ENCODE results near the gene ENTPD2. TPM values are rescaled to one million over a fixed set of nuclear protein-coding genes. Genes with fewer than 3 reads are reported as not detected.
"Not testable (repeated sequence)": the region's sequence is repeated elsewhere in the genome, so short reads cannot be mapped to it uniquely, and the experiment has no call there.

ENTPD2 gene
- total and polyA plus RNA-seq, 5 donors: 0.92 to 2.9 (median 1.6) TPM

DNA sequence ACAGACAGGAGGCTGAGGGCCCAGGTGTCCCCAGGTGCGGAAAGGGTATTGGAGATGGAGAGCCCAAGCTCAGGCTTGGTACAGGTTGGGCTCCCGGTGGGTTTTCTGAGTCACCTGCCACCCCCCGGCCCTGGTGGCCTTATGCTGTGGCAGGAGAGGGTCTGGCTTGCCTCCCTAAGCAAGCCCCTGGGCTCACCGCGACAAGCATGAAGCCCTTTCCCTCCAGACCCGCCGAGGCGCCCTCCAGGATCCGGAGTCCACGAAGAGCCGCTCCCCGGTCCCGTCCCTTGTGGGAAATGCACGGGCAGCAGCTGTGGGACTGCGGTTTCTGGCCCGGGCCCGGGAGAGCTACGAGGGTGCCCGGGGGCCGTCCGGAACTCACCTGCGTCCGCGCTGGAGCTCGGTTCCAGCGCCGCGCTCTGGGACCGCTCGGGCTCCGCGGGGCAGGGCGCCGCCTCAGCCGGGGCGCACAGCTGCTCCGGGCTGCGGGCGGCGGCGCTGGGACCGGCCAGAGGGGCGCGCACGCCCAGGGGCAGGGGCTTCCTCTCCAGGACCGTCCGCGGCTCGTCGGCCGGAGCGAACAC lies 15.7 kb upstream of the ENTPD2 start:
- no peak overlapping the region for H3K27ac ChIP-seq (ENCODE audit: low read length)
- intact Hi-C loops (cut with DNase I): loop anchor here in 1 of 4 donors (10.0 kb wide), 1 partner anchor 285 kb away; no protein-coding TSS in a partner anchor
- no peak overlapping the region for H3K4me3 ChIP-seq (ENCODE audit: low read length)
- no peaks in the 10 kb centered on the region for H3K27me3 ChIP-seq (ENCODE audit: control insufficient read depth, insufficient read depth)
- 7% methylated on average over 52 of the region's 52 CpGs for WGBS
- DNase-seq (peak in 2 of 3 donors; percentile 50 to 61), ATAC-seq (no peak)
- H3K9me3 ChIP-seq (ENCODE audit: control insufficient read depth, low read length): no peaks in the 10 kb centered on the region
- H3K4me1 ChIP-seq (ENCODE audit: control insufficient read depth, insufficient read depth, low read length): no peaks in the 10 kb centered on the region

DNA sequence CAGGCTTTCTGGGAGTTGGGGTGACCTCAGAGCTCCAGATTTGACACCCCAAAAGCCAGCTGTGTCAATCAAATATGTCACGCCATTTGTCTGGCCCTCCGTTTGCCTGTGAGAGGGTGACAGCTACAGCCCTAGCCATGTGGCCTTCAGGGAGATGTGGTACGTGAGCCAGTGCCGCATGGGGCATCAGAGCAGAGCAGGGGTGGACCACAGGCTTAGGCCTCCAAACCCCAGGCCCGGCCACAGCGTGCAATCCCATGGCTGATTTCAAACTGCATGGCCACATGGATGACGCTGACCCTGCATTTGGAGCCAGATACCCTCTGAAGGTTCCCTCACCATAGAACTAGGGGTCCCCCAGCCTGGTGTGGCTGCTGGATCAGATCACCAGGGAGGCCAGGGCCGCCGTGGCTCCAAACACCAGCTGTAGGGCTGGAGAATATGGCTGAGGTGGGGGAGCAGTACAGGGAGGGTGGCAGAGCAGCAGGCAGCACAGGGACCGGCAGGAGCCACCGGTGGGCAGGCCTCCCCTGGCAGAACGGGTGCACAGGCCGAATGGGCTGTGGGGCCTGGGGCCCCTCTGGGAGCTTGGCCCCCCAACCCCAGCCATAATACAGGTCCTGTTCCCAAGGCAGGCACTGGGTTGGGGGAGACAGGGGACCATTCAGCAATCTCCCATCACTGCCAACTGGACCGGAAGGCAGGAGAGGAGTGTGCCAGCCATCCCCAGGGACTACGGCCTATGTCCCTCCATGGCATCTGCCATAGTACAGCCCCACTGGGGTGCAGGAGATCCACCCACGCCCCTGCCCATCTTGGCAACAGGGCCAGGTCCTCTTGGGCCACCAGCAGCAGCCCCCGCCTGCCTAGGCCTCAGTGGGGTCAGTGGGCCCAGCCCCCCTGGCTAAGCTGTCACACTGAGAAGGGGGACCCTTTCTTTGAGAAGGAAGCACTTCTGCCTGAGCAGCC lies 15.0 kb upstream of the ENTPD2 start:
- H3K27me3 ChIP-seq (ENCODE audit: control insufficient read depth, insufficient read depth): no peaks in the 10 kb centered on the region
- intact Hi-C loops (cut with DNase I): loop anchor here in 1 of 4 donors (10.0 kb wide), 1 partner anchor 284 kb away; no protein-coding TSS in a partner anchor
- 90% methylated on average over 17 of the region's 17 CpGs for WGBS
- no peaks in the 10 kb centered on the region for H3K4me1 ChIP-seq (ENCODE audit: control insufficient read depth, insufficient read depth, low read length)
- DNase-seq (peak in 2 of 3 donors; percentile 29 to 55), ATAC-seq (no peak)
- no peak overlapping the region for H3K4me3 ChIP-seq (ENCODE audit: low read length)
- no peaks in the 10 kb centered on the region for H3K9me3 ChIP-seq (ENCODE audit: control insufficient read depth, low read length)
- H3K27ac ChIP-seq (ENCODE audit: low read length): no peak overlapping the region

DNA sequence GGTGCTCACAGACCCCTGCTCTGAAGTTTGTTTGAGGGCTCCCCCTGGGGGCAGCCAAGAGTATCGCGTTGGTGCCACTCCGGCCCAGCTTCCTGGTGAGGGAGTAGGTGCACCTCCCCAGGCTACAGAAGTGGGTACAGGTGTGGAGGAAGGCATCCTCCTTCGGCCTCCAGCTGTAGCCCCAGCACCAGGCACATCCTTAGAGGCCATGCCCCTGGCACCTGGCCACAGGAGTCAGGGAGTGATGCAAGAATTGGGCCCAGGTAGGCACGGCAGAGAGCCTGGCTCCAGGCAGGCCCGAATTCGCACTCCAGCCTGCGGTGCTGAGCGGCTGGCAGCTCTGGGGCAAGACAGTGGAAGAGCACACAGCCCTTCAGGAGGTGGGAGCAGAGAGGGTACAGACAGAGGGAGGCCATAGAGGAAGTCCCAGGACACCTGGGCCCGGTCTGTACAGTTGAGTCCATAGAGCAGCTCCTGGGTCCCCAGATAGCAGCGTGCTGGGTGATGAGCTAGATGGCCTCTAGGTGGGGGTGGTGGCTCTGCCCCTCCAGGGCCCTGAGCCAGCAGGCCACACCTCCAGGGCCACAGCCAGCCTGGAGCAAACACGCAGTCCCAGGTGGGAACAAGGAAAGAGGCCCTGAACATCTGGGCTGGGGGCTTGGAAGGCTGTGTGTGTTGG lies 14.1 kb upstream of the ENTPD2 start:
- H3K4me3 ChIP-seq (ENCODE audit: low read length): no peak overlapping the region
- H3K27ac ChIP-seq (ENCODE audit: low read length): no peak overlapping the region
- no peaks in the 10 kb centered on the region for H3K9me3 ChIP-seq (ENCODE audit: control insufficient read depth, low read length)
- intact Hi-C loops (cut with DNase I): loop anchor here in 1 of 4 donors (10.0 kb wide), 1 partner anchor 283 kb away; no protein-coding TSS in a partner anchor
- H3K4me1 ChIP-seq (ENCODE audit: control insufficient read depth, insufficient read depth, low read length): no peaks in the 10 kb centered on the region
- peak; percentile 75 to 90 (median 89) for DNase-seq
- 56% methylated on average over 12 of the region's 12 CpGs for WGBS
- no peaks in the 10 kb centered on the region for H3K27me3 ChIP-seq (ENCODE audit: control insufficient read depth, insufficient read depth)
- peak; percentile 15 to 42 for ATAC-seq

DNA sequence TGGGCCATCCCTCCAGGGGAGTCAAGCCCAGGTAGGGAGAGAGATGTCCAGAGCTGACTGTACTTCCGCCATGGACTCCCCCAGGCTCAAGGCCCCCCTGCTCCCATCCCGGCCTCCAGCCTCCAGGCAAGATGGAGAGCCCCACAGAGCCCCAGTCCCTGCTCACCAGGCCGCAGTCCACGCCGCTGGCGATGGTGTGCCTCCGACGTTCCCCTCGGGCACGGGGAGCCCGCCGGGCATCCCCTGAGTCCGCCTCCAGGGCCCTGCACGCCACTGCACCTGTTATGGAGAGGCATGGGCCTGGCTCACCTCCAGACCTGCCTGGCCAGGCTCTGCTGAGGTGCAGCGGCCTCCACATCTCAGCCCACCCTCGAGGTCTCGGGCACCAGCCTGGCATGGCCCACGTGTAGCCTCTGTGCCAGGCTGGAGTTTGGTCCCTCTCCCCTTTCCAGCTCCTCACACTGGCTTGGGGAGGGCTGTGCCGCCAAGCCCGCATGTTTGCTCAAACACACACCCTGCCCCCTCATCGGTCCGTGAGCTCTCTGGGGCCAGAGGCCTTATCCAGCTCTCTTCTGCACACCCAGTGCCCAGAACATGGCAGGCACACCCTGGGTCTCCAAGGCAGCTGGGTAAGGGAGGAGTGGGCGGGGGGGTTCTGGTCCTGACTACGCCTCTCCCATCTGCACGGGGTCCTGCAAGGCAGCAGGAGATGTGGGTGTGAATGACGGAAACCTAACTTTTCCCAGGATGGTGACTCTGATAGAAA lies 12.4 kb upstream of the ENTPD2 start:
- Histone ChIP-seq H3K27me3 (ENCODE audit: control insufficient read depth, insufficient read depth) (no peaks in the 10 kb centered on the region), H3K27ac (ENCODE audit: low read length) (no peak overlapping the region), H3K9me3 (ENCODE audit: control insufficient read depth, low read length) (no peaks in the 10 kb centered on the region), H3K4me3 (ENCODE audit: low read length) (no peak overlapping the region), H3K4me1 (ENCODE audit: control insufficient read depth, insufficient read depth, low read length) (no peaks in the 10 kb centered on the region)
- intact Hi-C loops (cut with DNase I): loop anchor here in 1 of 4 donors (10.0 kb wide), 1 partner anchor 281 kb away; no protein-coding TSS in a partner anchor
- no peak for ATAC-seq
- peak in 2 of 3 donors; percentile 53 to 65 for DNase-seq
- WGBS: 92% methylated on average over 26 of the region's 26 CpGs

DNA sequence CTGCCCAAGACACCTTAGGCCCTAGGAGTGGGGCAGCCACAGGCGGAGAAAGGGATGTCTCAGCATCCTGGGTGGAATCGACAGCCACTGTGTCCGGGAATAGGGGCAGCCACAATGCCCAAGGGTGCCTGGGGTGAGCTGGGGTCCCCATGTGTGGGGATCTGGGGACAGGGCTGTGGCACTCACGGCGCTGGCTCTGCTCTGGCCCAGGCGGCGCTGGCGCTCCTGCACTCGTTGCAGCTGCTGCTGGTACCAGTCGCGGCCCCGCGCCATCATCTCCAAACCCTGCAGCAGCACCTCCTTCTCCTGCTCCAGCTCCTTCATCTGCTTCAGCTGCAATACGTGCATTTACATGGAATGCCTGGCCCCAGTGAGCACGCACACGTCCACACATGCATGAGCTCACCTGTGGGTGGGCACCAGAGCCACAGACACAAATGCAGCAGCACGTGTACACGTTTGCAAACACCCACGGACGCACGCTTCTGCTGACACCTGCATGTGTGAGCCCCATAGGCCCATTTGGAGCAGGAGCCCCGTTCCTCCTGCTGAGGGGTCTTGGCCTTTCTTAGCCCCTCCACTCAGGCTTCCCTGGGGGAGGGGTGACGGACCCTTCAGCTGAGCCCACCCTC lies 11.6 kb upstream of the ENTPD2 start:
- peak in 2 of 3 donors; percentile 44 for DNase-seq
- no peaks in the 10 kb centered on the region for H3K27me3 ChIP-seq (ENCODE audit: control insufficient read depth, insufficient read depth)
- no peak overlapping the region for H3K27ac ChIP-seq (ENCODE audit: low read length)
- H3K4me1 ChIP-seq (ENCODE audit: control insufficient read depth, insufficient read depth, low read length): no peaks in the 10 kb centered on the region
- 94% methylated on average over 23 of the region's 23 CpGs for WGBS
- no peak for ATAC-seq
- H3K4me3 ChIP-seq (ENCODE audit: low read length): no peak overlapping the region
- intact Hi-C loops (cut with DNase I): loop anchor here in 2 of 4 donors (2.0 to 10.0 kb wide), 2 partner anchors 17 to 281 kb away; no protein-coding TSS in a partner anchor
- no peaks in the 10 kb centered on the region for H3K9me3 ChIP-seq (ENCODE audit: control insufficient read depth, low read length)

DNA sequence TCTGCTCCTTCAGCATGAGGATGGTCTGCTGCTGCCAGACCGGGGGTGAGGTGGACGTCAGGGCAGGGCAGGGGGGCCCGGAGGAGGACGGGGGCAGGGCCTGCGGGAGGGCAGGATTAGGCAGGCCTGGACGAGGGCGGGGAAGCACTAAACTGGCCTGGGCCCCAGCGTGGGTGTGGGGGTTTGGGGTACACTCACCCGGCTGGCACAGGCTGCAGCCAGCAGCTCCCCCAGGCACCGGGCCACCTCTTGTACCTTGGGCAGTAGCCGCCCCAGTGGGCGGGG lies 11.0 kb upstream of the ENTPD2 start:
- intact Hi-C loops (cut with DNase I): loop anchor here in 2 of 4 donors (2.0 to 10.0 kb wide), 2 partner anchors 16 to 280 kb away; no protein-coding TSS in a partner anchor

DNA sequence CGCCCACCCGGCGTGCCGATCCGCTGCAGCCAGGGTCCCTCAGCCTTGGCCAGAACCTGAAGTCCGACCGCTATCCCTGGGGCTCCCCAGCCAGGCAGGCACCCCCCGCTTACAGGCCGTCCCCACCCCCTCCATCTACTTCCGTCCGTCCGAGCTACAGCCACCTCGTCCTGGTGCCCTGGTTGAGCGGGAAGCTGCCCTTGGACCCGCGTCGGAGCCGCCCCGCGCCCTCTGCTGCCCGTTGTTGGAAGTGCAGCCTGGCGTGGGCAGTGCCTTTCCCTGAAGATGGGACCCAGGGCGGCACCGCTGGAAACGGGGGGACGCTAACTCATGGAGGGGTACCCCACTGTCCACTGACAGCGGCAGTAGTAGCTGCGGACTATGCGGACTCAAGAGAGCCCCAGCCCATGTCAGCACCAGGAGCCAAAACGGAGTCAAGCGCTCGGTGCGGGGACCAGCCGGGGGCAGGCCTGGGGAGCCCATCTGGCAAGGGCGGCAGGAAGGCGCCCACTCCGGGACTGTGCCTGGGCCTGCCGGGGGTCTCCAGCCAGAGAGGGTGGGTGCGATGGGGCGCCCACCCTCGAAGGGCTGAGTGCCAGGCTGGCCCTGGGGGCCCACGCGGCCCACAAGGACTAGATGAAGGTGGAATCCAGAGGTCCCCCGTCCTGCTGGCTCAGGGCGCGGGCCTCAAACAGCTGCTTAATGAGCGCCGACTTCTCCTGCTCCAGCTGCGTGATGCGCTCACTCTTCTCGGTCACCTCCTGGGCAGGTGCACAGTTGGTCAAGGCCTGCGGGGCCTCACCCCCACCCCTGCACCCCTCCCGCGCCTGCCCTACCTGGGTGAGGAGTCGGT lies 10.4 kb upstream of the ENTPD2 start:
- Histone ChIP-seq H3K4me3 (ENCODE audit: low read length) (no peak overlapping the region), H3K9me3 (ENCODE audit: control insufficient read depth, low read length) (no peaks in the 10 kb centered on the region), H3K27ac (ENCODE audit: low read length) (no peak overlapping the region), H3K4me1 (ENCODE audit: control insufficient read depth, insufficient read depth, low read length) (no peaks in the 10 kb centered on the region), H3K27me3 (ENCODE audit: control insufficient read depth, insufficient read depth) (no peaks in the 10 kb centered on the region)
- 50% methylated on average over 55 of the region's 55 CpGs for WGBS
- DNase-seq (peak; percentile 72 to 92 (median 92)), ATAC-seq (peak; percentile 65 to 67)
- intact Hi-C loops (cut with DNase I): loop anchor here in 2 of 4 donors (2.0 to 10.0 kb wide), 2 partner anchors 15 to 279 kb away; no protein-coding TSS in a partner anchor

More for the DNA sequence above, 11.0 kb upstream of the ENTPD2 start:
- WGBS: 91% methylated on average over 12 of the region's 12 CpGs
- no peak for ATAC-seq
- H3K9me3 ChIP-seq (ENCODE audit: control insufficient read depth, low read length): no peaks in the 10 kb centered on the region
- no peaks in the 10 kb centered on the region for H3K27me3 ChIP-seq (ENCODE audit: control insufficient read depth, insufficient read depth)
- DNase-seq: peak in 1 of 3 donors; percentile 63
- no peaks in the 10 kb centered on the region for H3K4me1 ChIP-seq (ENCODE audit: control insufficient read depth, insufficient read depth, low read length)
- no peak overlapping the region for H3K27ac ChIP-seq (ENCODE audit: low read length)
- H3K4me3 ChIP-seq (ENCODE audit: low read length): no peak overlapping the region

DNA sequence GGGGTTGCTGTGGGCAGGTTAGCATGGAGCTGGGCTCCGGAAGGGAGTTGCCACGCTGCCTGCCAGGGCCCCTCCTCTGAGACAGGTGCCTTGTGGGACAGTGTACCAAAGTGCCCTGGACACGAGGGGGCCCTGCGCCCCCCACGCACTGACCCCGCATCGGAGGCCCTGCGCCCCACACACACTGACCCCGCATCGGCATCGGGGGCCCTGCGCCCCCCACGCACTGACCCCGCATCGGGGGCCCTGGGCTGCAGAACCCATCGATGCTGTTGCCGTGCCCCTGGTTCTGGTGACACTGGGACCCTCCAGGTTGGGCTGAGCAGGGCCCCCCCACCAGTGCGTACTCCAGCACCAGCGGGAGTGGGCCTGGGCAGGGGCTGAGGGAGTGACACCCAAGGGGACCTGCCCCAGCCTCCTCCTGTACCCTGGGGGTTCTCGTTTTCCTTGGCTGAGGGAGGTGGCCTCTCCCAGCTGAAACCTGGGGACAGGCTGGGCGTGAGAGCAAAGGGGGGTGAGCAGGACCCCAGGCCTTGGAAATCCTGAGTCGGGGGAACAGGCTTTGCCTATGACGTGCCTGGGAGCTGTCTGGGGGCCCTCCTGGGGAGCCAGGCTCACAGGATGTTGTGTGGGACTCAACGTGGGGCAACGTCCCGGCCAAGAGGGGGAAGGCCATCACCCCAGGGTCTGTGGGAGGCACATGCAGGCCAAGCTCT lies 9.6 kb upstream of the ENTPD2 start:
- no peaks in the 10 kb centered on the region for H3K27me3 ChIP-seq (ENCODE audit: control insufficient read depth, insufficient read depth)
- H3K4me1 ChIP-seq (ENCODE audit: control insufficient read depth, insufficient read depth, low read length): no peaks in the 10 kb centered on the region
- intact Hi-C loops (cut with DNase I): loop anchor here in 2 of 4 donors (2.0 to 10.0 kb wide), 2 partner anchors 15 to 279 kb away; no protein-coding TSS in a partner anchor
- H3K4me3 ChIP-seq (ENCODE audit: low read length): no peak overlapping the region
- peak in 2 of 3 donors; percentile 40 to 45 for DNase-seq
- H3K9me3 ChIP-seq (ENCODE audit: control insufficient read depth, low read length): no peaks in the 10 kb centered on the region
- peak; percentile 3 to 5 for ATAC-seq
- H3K27ac ChIP-seq (ENCODE audit: low read length): no peak overlapping the region
- 83% methylated on average over 26 of the region's 26 CpGs for WGBS

DNA sequence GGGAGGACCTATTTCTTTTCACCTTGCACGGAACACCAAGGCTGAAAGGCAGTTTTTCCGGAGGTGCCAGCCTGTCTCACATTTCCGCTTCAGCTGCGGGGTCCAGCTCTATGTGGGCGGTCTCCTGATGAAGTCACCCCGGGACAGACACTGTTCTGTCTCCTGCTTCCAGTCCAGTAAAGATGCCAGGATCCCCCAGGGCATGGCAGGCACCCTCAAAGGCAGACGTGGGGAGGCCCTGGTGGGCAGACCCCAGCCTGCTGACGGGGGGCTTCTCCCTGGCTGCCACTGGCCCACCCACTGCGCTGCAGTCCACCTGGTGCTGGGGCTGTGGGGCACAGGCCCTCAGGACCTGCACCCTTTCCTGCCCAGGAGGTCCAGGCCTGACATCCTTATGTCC lies 8.9 kb upstream of the ENTPD2 start:
- ATAC-seq; H3K9me3 ChIP-seq (ENCODE audit: control insufficient read depth, low read length); H3K4me1 ChIP-seq (ENCODE audit: control insufficient read depth, insufficient read depth, low read length); H3K27ac ChIP-seq (ENCODE audit: low read length); H3K27me3 ChIP-seq (ENCODE audit: control insufficient read depth, insufficient read depth); H3K4me3 ChIP-seq (ENCODE audit: low read length); DNase-seq: not testable (repeated sequence)
- 80% methylated on average over 7 of the region's 9 CpGs for WGBS
- intact Hi-C loops (cut with DNase I): loop anchor here in 1 of 4 donors (10.0 kb wide), 1 partner anchor 278 kb away; no protein-coding TSS in a partner anchor

Measured in right cardiac atrium (tissue), 5 donors.